Measurements from ENCODE around the gene FAM229B. TPM values are rescaled to one million over a fixed set of nuclear protein-coding genes. Genes with fewer than 3 reads are reported as not detected.
A peak's percentile ranks its signal among the peaks of the same experiment; 100 is the strongest.
"Not testable (repeated sequence)": the region's sequence is repeated elsewhere in the genome, so short reads cannot be mapped to it uniquely, and the experiment has no call there.

Gene FAM229B
- total RNA-seq, 4 donors from 2014 or later: 10.6 to 23.3 (median 14.1) TPM

GRCh38 chr6:112085286-112086065 lies 1.9 kb upstream of the FAM229B start:
- H3K27ac ChIP-seq (replicated peaks in 1 of 4): no peak overlapping the region
- H3K36me3 ChIP-seq: peaks cover 0 to 31% (median 10%) of the 10 kb centered on the region in 4 donors
- no peak for TF ChIP-seq EP300 (IDR thresholded peaks at IDR 0.05)
- TF ChIP-seq POLR2AphosphoS5 (IDR thresholded peaks at IDR 0.05): no peak
- no peak for TF ChIP-seq POLR2A (IDR thresholded peaks at IDR 0.05; ENCODE audit: low read depth)
- no peak for TF ChIP-seq CTCF (IDR thresholded peaks at IDR 0.05)
- intact Hi-C loops (cut with DNase I): loop anchor here (10.0 kb wide), 2 partner anchors 229 to 289 kb away; no protein-coding TSS in a partner anchor
- H3K4me3 ChIP-seq: no peak overlapping the region
- no peak for DNase-seq (ENCODE audit: extremely low spot score)
- no peaks in the 10 kb centered on the region for H3K9me3 ChIP-seq
- H3K27me3 ChIP-seq: no peaks in the 10 kb centered on the region
- H3K4me1 ChIP-seq: peaks cover 8 to 22% (median 15%) of the 10 kb centered on the region in 4 donors
- 96% methylated on average over 8 of the region's 8 CpGs for WGBS

- WGBS: under 1% methylated on average over 8 of the region's 8 CpGs
- no peaks in the 10 kb centered on the region for H3K9me3 ChIP-seq
- TF ChIP-seq CTCF (IDR thresholded peaks at IDR 0.05) (peak; percentile 25 to 43 (median 30)), POLR2AphosphoS5 (IDR thresholded peaks at IDR 0.05) (no peak)
- peak overlapping the region; percentile 79 to 89 (median 82) for H3K4me3 ChIP-seq
- no peaks in the 10 kb centered on the region for H3K27me3 ChIP-seq
- no peak for DNase-seq (ENCODE audit: extremely low spot score)
- peak overlapping the region; percentile 84 to 91 (median 88) for H3K27ac ChIP-seq (replicated peaks in 1 of 4)
- H3K4me1 ChIP-seq: peaks cover 8 to 22% (median 15%) of the 10 kb centered on the region in 4 donors
- intact Hi-C loops (cut with DNase I): loop anchor here (10.0 kb wide), 2 partner anchors 228 to 288 kb away; no protein-coding TSS in a partner anchor
- peaks cover 0 to 21% (median 7%) of the 10 kb centered on the region in 4 donors for H3K36me3 ChIP-seq
Measured at GRCh38 chr6:112086744-112087135, 651 bp upstream of the FAM229B start.

GRCh38 chr6:112087916-112088315 lies 525 bp downstream of the FAM229B start:
- no peaks in the 10 kb centered on the region for H3K9me3 ChIP-seq
- 24% methylated on average over 7 of the region's 7 CpGs for WGBS
- H3K27me3 ChIP-seq: no peaks in the 10 kb centered on the region
- H3K27ac ChIP-seq (replicated peaks in 1 of 4): peak overlapping the region; percentile 84 to 91 (median 88)
- TF ChIP-seq POLR2AphosphoS5 (IDR thresholded peaks at IDR 0.05): no peak
- no peak for TF ChIP-seq CTCF (IDR thresholded peaks at IDR 0.05)
- TF ChIP-seq POLR2A (IDR thresholded peaks at IDR 0.05; ENCODE audit: low read depth): no peak
- no peak for TF ChIP-seq EP300 (IDR thresholded peaks at IDR 0.05)
- H3K4me3 ChIP-seq: peak overlapping the region; percentile 79 to 89 (median 82)
- no peak for DNase-seq (ENCODE audit: extremely low spot score)
- H3K36me3 ChIP-seq: peaks cover 0 to 17% (median 7%) of the 10 kb centered on the region in 4 donors
- intact Hi-C loops (cut with DNase I): loop anchor here (10.0 kb wide), 2 partner anchors 227 to 287 kb away; no protein-coding TSS in a partner anchor
- H3K4me1 ChIP-seq: peaks cover 8 to 22% (median 15%) of the 10 kb centered on the region in 4 donors

GRCh38 chr6:112096901-112097300 lies 9.5 kb downstream of the FAM229B start:
- TF ChIP-seq EP300 (IDR thresholded peaks at IDR 0.05): no peak
- Histone ChIP-seq H3K36me3 (peaks cover 0 to 6% (median 3%) of the 10 kb centered on the region in 4 donors), H3K27ac (replicated peaks in 1 of 4) (no peak overlapping the region), H3K4me3 (no peak overlapping the region), H3K9me3 (no peaks in the 10 kb centered on the region), H3K27me3 (no peaks in the 10 kb centered on the region), H3K4me1 (peaks cover 0 to 2% (median 0%) of the 10 kb centered on the region in 4 donors)
- WGBS: 90% methylated on average over 2 of the region's 2 CpGs
- intact Hi-C loops (cut with DNase I): no loop called here
- DNase-seq (ENCODE audit: extremely low spot score): no peak

- 68% methylated on average over 4 of the region's 4 CpGs for WGBS
- H3K27me3 ChIP-seq: no peaks in the 10 kb centered on the region
- DNase-seq (ENCODE audit: extremely low spot score): no peak
- H3K4me1 ChIP-seq: peaks cover 0 to 3% (median 0%) of the 10 kb centered on the region in 4 donors
- no peak overlapping the region for H3K27ac ChIP-seq (replicated peaks in 1 of 4)
- peaks cover 0 to 17% (median 3%) of the 10 kb centered on the region in 4 donors for H3K36me3 ChIP-seq
- no peaks in the 10 kb centered on the region for H3K9me3 ChIP-seq
- H3K4me3 ChIP-seq: no peak overlapping the region
- intact Hi-C loops (cut with DNase I): no loop called here
- TF ChIP-seq POLR2AphosphoS5 (IDR thresholded peaks at IDR 0.05) (no peak), EP300 (IDR thresholded peaks at IDR 0.05) (no peak), CTCF (IDR thresholded peaks at IDR 0.05) (no peak), POLR2A (IDR thresholded peaks at IDR 0.05; ENCODE audit: low read depth) (no peak)
Measured at GRCh38 chr6:112100561-112100960, 13.2 kb downstream of the FAM229B start.

GRCh38 chr6:112106026-112106425 lies 18.6 kb downstream of the FAM229B start:
- intact Hi-C loops (cut with DNase I); H3K27ac ChIP-seq (replicated peaks in 1 of 4): not testable (repeated sequence)

More at GRCh38 chr6:112106026-112106425, 18.6 kb downstream of the FAM229B start:
- not testable (repeated sequence) for H3K4me3 ChIP-seq; H3K9me3 ChIP-seq; H3K27me3 ChIP-seq; DNase-seq (ENCODE audit: extremely low spot score)
- WGBS: 87% methylated on average over 2 of the region's 2 CpGs
- H3K4me1 ChIP-seq: peaks cover 0 to 12% (median 1%) of the 10 kb centered on the region in 4 donors
- peaks cover 19 to 60% (median 34%) of the 10 kb centered on the region in 4 donors for H3K36me3 ChIP-seq
